HG03175 (cell line): ENCODE data around the gene EME2.

Experiments used
- ATAC-seq: cut with Tn5 transposase; IDR thresholded peaks from one replicate; pipeline ENCODE4 v1.9.1; 2021; ENCODE audit warnings: mild to moderate bottlenecking, moderate library complexity; ENCODE audit not compliant: unreplicated experiment

The EME2 gene

DNA sequence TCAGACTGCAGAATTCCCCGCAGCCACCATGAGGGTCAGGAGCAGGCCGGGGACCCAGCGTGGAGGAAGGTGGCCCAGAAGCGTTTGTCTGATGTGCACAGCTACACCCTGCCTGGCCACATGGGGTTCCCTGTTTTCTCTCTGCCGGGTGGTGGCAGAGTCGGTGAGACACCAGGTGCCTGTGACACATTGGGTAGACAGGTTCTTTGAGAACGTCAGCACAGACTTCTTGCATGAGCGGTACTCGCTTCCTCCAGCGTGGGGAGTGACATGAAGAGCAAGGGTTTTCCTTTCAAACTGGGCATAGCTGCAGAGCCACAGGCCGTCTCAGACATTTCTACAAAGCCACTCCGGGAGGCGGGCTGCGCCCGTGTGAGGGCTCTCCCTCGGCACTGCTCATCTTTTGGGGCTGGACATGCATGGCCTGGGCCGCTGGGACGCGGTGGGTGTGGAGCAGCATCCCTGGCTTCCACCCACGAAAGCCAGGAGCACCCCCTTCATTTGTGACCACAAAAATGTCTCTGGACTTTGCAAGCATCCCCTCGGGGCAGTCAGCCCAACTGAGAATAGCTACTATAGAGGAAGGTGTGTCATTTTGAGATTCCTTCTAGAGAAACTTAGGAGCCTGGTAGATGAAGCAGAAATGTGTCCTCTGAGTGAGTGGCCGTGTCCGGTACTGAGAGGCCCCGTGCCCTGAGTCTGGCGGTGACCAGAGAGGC lies 27.3 kb upstream of the EME2 start:
- no peak for ATAC-seq

GRCh38 chr16:1745900-1746692 lies 26.5 kb upstream of the EME2 start:
- no peak for ATAC-seq

DNA sequence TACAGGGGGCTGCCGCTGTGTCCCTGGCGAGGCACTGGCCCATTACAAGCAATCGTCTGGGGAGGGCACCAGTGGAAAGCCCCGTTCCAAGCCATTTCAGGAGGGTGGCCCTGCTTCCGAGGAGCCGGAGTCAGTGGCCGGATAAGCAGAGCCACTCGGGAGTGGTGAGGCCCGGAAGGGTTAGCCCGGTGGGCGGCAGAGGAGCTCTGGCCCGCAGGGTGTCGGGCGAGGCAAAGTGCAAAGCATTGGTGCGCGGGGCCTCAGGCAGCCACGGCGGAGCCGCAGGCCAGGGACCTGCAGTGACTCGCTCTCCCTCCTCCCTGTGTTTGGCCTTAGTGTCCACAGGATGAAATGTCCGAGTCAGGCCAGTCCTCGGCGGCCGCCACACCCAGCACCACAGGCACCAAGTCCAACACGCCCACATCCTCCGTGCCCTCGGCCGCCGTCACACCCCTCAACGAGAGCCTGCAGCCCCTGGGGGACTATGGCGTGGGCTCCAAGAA lies 25.9 kb upstream of the EME2 start:
- no peak for ATAC-seq

GRCh38 chr16:1747934-1748333 lies 24.7 kb upstream of the EME2 start:
- no peak for ATAC-seq

DNA sequence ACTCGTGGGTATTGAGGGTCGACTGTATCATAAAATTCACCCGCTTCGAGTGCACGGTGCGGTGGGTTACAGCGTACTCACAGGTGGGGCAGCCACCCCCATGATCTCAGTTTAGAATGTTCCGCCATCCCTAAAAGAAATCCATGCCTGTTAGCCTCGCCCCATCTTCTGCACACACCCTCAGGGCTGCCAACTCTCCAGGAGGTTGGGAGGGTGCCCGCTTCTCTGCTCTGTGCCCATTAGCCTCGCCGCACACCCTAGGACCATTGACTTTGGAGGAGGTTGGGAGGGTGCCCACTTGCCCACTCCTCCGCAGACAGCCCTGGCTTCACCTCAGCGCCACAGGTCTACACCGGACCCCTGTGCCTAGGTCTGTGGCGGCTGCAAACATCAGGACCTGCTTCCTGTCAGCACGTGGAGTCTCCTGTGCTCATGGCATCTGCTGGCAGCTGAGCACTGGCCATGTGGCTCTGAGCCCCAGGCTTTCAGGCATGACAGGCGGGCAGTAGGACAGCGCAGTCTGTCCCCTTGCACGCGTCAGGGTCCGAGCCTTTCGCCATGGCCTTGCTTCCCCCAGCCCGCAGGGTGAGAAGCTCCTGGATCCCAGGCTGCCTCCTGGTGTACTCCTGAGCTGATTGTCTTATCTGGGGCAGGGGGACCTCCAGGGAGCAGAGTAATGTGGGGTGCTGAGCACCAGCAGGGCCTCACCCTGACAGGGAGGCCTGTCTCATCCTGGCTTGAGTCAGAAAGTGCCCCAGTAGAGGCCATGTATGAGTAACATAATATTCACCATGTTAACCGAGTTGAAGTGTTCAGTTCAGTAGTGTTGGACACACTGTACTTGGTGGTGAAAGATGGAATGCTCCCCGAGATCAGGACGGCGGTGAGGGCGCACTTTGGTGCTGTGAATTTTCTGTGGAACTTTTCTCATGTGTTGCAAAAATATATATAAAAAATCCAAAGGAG lies 23.2 kb upstream of the EME2 start:
- ATAC-seq = no peak

DNA sequence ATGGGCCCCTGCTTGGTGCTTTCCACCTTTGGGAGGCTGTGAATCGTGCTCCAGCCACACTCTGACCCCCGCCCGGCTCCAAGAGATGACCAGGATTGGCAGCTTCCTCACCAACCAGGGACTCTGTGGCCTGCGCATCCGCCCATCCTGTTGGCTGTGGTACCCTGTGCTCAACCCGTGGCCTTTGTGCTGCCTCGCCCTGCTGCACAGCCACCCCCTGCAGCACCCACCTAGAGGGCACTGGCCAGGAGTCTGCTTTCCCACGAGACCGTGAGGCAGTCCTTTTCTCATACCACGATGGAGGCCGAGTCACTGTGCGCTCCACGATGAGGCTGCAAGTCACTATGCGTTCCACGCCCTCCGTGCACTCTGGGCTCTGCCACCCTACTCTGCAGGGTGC lies 20.7 kb upstream of the EME2 start:
- no peak for ATAC-seq

GRCh38 chr16:1752853-1753252 lies 19.8 kb upstream of the EME2 start:
- no peak for ATAC-seq

- no peak for ATAC-seq
Measured at GRCh38 chr16:1754204-1754603, 18.4 kb upstream of the EME2 start.

- no peak for ATAC-seq
Measured at GRCh38 chr16:1757714-1758461, 14.7 kb upstream of the EME2 start.

DNA sequence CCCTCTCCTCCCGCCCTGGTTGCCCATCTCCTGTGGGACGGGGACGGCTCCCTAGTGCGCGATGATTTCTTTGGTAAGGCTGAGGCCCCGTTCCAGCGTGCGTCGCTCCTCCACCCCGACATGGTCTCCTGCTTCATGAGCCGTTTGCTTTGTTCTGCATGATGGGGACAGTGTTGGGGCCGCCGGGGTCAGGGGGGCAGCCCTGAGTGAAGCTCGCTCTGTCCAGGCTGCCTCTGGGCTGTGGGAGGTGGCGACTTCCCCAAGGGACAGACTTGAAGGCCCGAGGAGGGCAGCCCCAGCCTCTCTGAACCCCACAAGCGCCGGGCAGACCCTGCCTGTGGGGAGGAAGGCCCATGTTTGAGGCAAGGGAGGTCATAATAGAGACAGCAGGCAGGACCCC lies 13.7 kb upstream of the EME2 start:
- no peak for ATAC-seq

DNA sequence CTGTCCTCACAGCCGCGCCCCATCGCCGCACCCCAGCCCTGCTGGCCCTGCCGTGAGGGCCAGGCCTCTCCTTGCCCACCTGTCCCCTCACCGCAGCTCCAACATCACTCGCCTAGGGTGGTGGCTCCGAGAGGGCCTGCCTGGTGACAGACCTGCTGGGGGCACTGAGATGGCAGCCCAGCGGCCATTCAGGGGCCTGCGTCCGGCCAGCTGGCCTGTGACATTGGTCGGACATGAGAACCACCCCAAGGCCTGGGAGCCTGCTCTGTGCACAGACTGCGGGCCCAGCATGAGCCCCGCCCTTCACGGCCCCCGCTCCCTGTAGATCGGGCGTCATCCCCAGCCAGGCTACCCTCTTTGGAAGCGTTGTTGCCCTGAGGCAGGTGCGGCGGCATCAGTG lies 13.1 kb upstream of the EME2 start:
- ATAC-seq = no peak

DNA sequence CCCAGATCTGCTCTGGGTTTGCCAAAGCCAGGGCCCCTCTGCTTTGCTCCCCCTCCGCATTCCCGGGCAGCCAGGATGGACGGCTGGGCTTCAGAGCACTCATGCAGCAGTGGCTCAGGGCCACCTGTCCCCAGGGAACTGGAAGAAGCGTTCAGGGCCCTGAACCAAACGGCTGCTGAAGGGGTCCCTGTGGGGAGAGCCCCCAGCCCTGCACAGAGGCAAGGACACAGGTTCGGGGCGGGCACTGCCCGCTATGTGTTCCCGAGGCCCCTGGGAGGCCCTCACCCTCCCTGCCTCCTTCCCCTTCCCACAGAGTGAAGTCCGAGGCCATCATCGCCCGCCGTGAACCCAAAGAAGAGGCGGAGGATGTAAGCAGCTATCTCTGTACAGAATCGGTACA lies 11.7 kb upstream of the EME2 start:
- no peak for ATAC-seq

DNA sequence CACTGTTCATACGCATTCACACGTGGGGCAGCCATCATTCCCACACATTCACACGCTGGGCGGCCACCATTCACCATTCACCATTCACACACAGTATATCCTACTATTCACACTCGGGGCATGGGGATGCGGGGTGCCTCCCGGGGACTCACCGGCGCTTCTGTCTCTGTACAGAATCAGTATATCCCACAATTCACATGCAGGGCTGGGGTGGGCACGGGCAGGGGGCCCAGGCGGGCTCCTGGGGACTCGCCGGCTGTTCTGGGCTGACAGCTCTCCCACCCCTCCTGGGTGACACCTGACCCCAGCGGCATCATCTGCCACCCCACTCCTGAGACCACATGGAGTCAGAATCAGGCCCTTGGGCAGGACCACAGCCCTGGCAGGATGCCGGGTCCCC lies 10.9 kb upstream of the EME2 start:
- ATAC-seq = no peak

DNA sequence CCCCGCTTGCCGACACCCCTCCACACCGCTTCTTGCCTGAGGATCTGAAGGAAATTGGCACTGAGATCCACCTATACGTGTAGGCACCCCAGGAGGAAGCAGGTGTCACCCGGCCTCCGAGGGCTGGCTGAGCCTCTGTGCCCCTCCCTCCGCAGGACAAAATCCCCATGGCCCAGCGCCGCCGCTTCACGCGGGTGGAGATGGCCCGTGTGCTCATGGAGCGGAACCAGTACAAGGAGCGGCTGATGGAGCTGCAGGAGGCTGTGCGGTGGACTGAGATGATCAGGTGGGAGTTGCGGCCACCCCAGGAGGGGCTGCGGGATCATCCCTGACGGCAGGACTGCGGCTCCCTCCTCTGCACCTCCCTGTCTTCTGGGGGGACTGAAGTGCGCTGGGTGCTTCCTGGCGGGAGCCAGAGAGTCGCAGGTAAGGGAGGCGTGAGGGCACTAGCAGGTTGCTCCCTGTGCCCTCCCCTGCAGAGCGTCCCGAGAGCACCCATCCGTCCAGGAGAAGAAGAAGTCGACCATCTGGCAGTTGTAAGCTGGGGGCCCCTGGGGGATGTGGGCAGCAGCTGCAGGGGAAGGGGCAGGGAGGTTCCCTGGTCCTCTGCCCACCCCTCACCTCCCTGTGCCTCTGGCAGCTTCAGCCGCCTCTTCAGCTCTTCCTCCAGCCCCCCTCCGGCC lies 10.3 kb upstream of the EME2 start:
- no peak for ATAC-seq

DNA sequence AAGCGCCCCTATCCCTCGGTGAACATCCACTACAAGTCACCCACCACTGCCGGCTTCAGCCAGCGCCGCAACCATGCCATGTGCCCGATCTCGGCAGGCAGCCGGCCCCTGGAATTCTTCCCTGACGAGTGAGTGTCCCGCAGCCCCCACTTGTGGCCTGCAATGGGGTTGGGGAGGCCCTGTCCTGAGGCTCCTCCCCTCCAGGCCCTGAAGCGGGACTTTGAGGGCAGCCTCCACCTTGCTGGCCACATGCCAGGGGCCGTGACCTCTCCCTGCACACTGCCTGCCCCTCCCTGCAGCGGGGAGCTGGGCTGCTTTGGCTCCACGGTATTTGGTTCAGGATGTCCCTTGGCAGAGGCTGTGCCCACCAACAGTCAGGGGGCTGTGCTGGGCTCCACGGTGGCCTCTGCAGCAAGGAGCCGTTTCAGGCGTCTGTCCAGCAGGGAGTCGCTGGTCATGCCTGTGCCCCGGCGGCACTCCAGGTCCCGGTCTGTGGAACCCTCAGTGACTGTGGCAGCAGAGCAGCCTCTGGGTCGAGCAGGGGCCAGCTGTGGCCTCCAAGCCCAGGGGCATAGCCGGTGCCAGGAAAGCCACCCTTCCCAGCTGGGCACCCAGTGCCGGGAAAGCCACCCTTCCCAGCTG lies 9.6 kb upstream of the EME2 start:
- ATAC-seq = no peak

GRCh38 chr16:1763521-1764511 lies 8.8 kb upstream of the EME2 start:
- ATAC-seq = no peak

- no peak for ATAC-seq
Measured at GRCh38 chr16:1764971-1765370, 7.6 kb upstream of the EME2 start.

DNA sequence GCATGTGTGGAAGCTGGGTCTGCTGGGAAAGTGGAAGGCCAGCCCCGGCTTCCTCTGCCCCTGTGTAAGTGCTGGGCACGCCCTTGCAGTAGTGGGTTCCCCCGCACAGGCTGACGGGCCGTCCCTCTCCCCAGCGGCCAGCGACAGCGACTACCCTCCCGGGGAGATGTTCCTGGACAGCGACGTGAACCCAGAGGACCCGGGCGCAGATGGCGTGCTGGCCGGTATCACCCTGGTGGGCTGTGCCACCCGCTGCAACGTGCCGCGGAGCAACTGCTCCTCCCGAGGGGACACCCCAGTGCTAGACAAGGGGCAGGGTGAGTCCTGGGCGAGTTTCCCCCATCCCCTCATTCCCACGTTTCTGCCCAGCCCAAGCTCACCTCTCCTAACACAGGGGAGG lies 6.8 kb upstream of the EME2 start:
- no peak for ATAC-seq
